DND-41 (cell line): ENCODE measurements around the gene FPR2.

Source experiments
- ATAC-seq: fragments of 200-7000 bp; cut with Tn5 transposase; 3 replicates; pipeline ENCODE4 v1.9.1; 2021; ENCODE audit warnings: low read depth; ENCODE audit not compliant: insufficient read depth
- DNase-seq: peaks from one replicate; pipeline ENCODE4 v3.0.0-alpha.2; 2020
- H2AFZ ChIP-seq: 2 replicates; pipeline ENCODE4 v1.6.0; 2012; ENCODE audit warnings: low read depth, low read length
- H3K27ac ChIP-seq: 2 replicates; pipeline ENCODE4 v1.5.1; 2012; ENCODE audit warnings: low read length, inconsistent platforms
- H3K27me3 ChIP-seq: fragments of 200-600 bp; sonication (generic); 2 replicates; pipeline ENCODE4 v1.6.0; 2012; ENCODE audit warnings: low read length, mild to moderate bottlenecking, inconsistent platforms; ENCODE audit not compliant: insufficient read depth, poor library complexity
- H3K36me3 ChIP-seq: 2 replicates; pipeline ENCODE4 v1.5.1; 2012; ENCODE audit warnings: low read length, inconsistent platforms; ENCODE audit not compliant: insufficient read depth
- H3K4me1 ChIP-seq: 2 replicates; pipeline ENCODE4 v1.5.1; 2012; ENCODE audit warnings: mild to moderate bottlenecking, low read length; ENCODE audit not compliant: insufficient read depth
- H3K4me2 ChIP-seq: 2 replicates; pipeline ENCODE4 v1.6.0; 2012; ENCODE audit warnings: mild to moderate bottlenecking, moderate library complexity, low read length, inconsistent platforms; ENCODE audit not compliant: insufficient read depth
- H3K4me3 ChIP-seq, 2 experiments: fragments of 200-600 bp in 1 of 2; shearing (Covaris generic) in 1 of 2; 2 replicates each; pipeline ENCODE4 v1.5.1; 2012 to 2016; ENCODE audit warnings: inconsistent platforms in 2 of 2, low read length in 2 of 2, mild to moderate bottlenecking in 2 of 2, low read depth in 1 of 2, moderate library complexity in 1 of 2
- H3K79me2 ChIP-seq: 2 replicates; pipeline ENCODE4 v1.6.0; 2012; ENCODE audit warnings: low read length, inconsistent platforms; ENCODE audit not compliant: insufficient read depth
- H3K9ac ChIP-seq: 2 replicates; pipeline ENCODE4 v1.6.0; 2012; ENCODE audit warnings: low read depth, mild to moderate bottlenecking, inconsistent platforms, low read length, moderate library complexity
- H3K9me3 ChIP-seq: 2 replicates; pipeline ENCODE4 v1.5.1; 2012; ENCODE audit warnings: low read length, moderate library complexity, mild to moderate bottlenecking, inconsistent platforms; ENCODE audit not compliant: insufficient read depth, severe bottlenecking
- H4K20me1 ChIP-seq: 2 replicates; pipeline ENCODE4 v1.6.0; 2012; ENCODE audit warnings: low read length; ENCODE audit not compliant: insufficient read depth
- CTCF ChIP-seq: IDR thresholded peaks from 2 replicates; pipeline ENCODE4 v1.5.1; 2012; ENCODE audit warnings: borderline replicate concordance, low read length, moderate library complexity, mild to moderate bottlenecking; ENCODE audit not compliant: poor library complexity, severe bottlenecking; ENCODE audit errors: extremely low read depth
- EZH2 ChIP-seq: IDR thresholded peaks from 3 replicates; pipeline ENCODE4 v1.6.1; 2012; ENCODE audit warnings: borderline replicate concordance, low read depth, mild to moderate bottlenecking, moderate library complexity, low read length, inconsistent platforms; ENCODE audit not compliant: severe bottlenecking

The FPR2 gene

GRCh38 chr19:51784109-51784785 is 23.3 kb downstream of the FPR2 start:
- no peaks in the 10 kb centered on the region for H4K20me1 ChIP-seq
- H3K27ac ChIP-seq: no peak overlapping the region
- H3K9ac ChIP-seq: no peak overlapping the region
- DNase-seq: no peak
- H3K36me3 ChIP-seq: no peaks in the 10 kb centered on the region
- H3K27me3 ChIP-seq: peaks cover 9% of the 10 kb centered on the region
- no peaks in the 10 kb centered on the region for H3K4me1 ChIP-seq
- no peak for TF ChIP-seq CTCF
- no peaks in the 10 kb centered on the region for H3K79me2 ChIP-seq
- peaks cover 4% of the 10 kb centered on the region for H3K9me3 ChIP-seq
- ATAC-seq: no peak
- H3K4me2 ChIP-seq: no peak overlapping the region
- no peak overlapping the region for H2AFZ ChIP-seq
- H3K4me3 ChIP-seq: no peak overlapping the region

GRCh38 chr19:51784922-51785690 is 24.1 kb downstream of the FPR2 start:
- no peaks in the 10 kb centered on the region for H4K20me1 ChIP-seq
- peaks cover 9% of the 10 kb centered on the region for H3K27me3 ChIP-seq
- DNase-seq (no peak), ATAC-seq (no peak)
- no peaks in the 10 kb centered on the region for H3K36me3 ChIP-seq
- H3K4me1 ChIP-seq: no peaks in the 10 kb centered on the region
- no peak for TF ChIP-seq CTCF
- no peak for TF ChIP-seq EZH2
- peaks cover 4% of the 10 kb centered on the region for H3K9me3 ChIP-seq
- no peak overlapping the region for H2AFZ ChIP-seq
- no peaks in the 10 kb centered on the region for H3K79me2 ChIP-seq
- H3K9ac ChIP-seq: no peak overlapping the region
- H3K4me3 ChIP-seq: no peak overlapping the region
- H3K27ac ChIP-seq: no peak overlapping the region
- no peak overlapping the region for H3K4me2 ChIP-seq

- no peak overlapping the region for H3K4me3 ChIP-seq
Measured at GRCh38 chr19:51786646-51787494, 25.9 kb downstream of the FPR2 start.

More at GRCh38 chr19:51786646-51787494, 25.9 kb downstream of the FPR2 start:
- no peak overlapping the region for H2AFZ ChIP-seq
- DNase-seq (no peak), ATAC-seq (no peak)
- no peaks in the 10 kb centered on the region for H3K79me2 ChIP-seq
- no peaks in the 10 kb centered on the region for H4K20me1 ChIP-seq
- H3K27me3 ChIP-seq: peaks cover 3% of the 10 kb centered on the region
- TF ChIP-seq CTCF (no peak), EZH2 (no peak)
- H3K4me2 ChIP-seq: no peak overlapping the region
- H3K36me3 ChIP-seq: no peaks in the 10 kb centered on the region
- H3K4me1 ChIP-seq: no peaks in the 10 kb centered on the region
- no peak overlapping the region for H3K27ac ChIP-seq
- H3K9me3 ChIP-seq: peaks cover 4% of the 10 kb centered on the region
- H3K9ac ChIP-seq: no peak overlapping the region
